HepG2 (cell line): ENCODE data around the gene PRUNE1. TPM values are rescaled to one million over a fixed set of nuclear protein-coding genes. Genes with fewer than 3 reads are reported as not detected.

Experiments
- EHMT2 ChIP-seq: fragments of 200-600 bp; sonication (generic); IDR thresholded peaks from 2 replicates; pipeline ENCODE4 v1.7.0; 2017; ENCODE audit warnings: antibody characterized with exemption, low read depth, low read length, borderline replicate concordance
- EP300 ChIP-seq, 3 experiments: sonication (generic) in 1 of 3; formaldehyde crosslinking in 1 of 3; IDR thresholded peaks; 2 replicates each; pipeline versions ENCODE4 v1.5.1 to v1.6.1; 2011 to 2020; ENCODE audit warnings: low read depth in 2 of 3, low read length in 2 of 3, borderline replicate concordance in 1 of 3, improper control_type of control experiment in 1 of 3, mild to moderate bottlenecking in 1 of 3, missing genetic modification reagents in 1 of 3, moderate library complexity in 1 of 3
- GATAD2A ChIP-seq: IDR thresholded peaks from 2 replicates; pipeline ENCODE4 v1.6.1; 2016
- HDAC2 ChIP-seq: sonication (generic); formaldehyde crosslinking; IDR thresholded peaks from 2 replicates; pipeline ENCODE4 v1.4.0; 2020; ENCODE audit warnings: missing genetic modification reagents
- KDM1A ChIP-seq: IDR thresholded peaks from 2 replicates; pipeline ENCODE4 v1.6.1; 2016; ENCODE audit warnings: missing compliant biosample characterization
- SRSF4 ChIP-seq: fragments of 200-400 bp; formaldehyde crosslinking; IDR thresholded peaks from one replicate; pipeline ENCODE4 v1.6.1; 2018; ENCODE audit warnings: mild to moderate bottlenecking, low read depth, low read length, moderate library complexity; ENCODE audit not compliant: poor library complexity, severe bottlenecking
- ZBTB1 ChIP-seq: sonication (generic); formaldehyde crosslinking; IDR thresholded peaks from 2 replicates; pipeline ENCODE4 v1.4.0; 2020; ENCODE audit warnings: missing genetic modification reagents, borderline replicate concordance
- ZBTB7B ChIP-seq: sonication (generic); formaldehyde crosslinking; IDR thresholded peaks from 2 replicates; pipeline ENCODE4 v1.4.0; 2020; ENCODE audit warnings: missing genetic modification reagents
- ZFY ChIP-seq: sonication (generic); formaldehyde crosslinking; IDR thresholded peaks from 2 replicates; pipeline ENCODE4 v1.4.0; 2020; ENCODE audit warnings: missing genetic modification reagents
- ZNF101 ChIP-seq: sonication (generic); formaldehyde crosslinking; IDR thresholded peaks from 2 replicates; pipeline ENCODE4 v1.4.0; 2020; ENCODE audit warnings: mild to moderate bottlenecking, low read depth, missing genetic modification reagents, borderline replicate concordance
- ZNF230 ChIP-seq: sonication (generic); formaldehyde crosslinking; IDR thresholded peaks from 2 replicates; pipeline ENCODE4 v1.4.0; 2020; ENCODE audit warnings: mild to moderate bottlenecking, missing genetic modification reagents
- ZNF350 ChIP-seq: sonication (generic); formaldehyde crosslinking; IDR thresholded peaks from 2 replicates; pipeline ENCODE4 v1.4.0; 2020; ENCODE audit warnings: mild to moderate bottlenecking, low read depth, missing genetic modification reagents, borderline replicate concordance
- ZNF589 ChIP-seq: sonication (generic); formaldehyde crosslinking; conservative IDR thresholded peaks from 2 replicates; pipeline ENCODE4 v1.8.0; 2022; ENCODE audit warnings: mild to moderate bottlenecking, moderate library complexity, missing genetic modification reagents
- polyA plus RNA-seq, 8 experiments: library from polyadenylated mRNA; depleted of rRNA in 3 of 8; stranded (reverse) in 7 of 8; unstranded in 1 of 8; fragments of >200 nt; fragmentation: Illumina TruSeq in 4 of 8; extraction: Trizol in 4 of 8; gene quantifications; 2 replicates each; pipeline versions ENCODE4 v1.2.1 to v1.2.3, GENCODE V29; 2011 to 2016; ENCODE audit warnings: low read depth in 4 of 8, missing spikeins in 1 of 8, mixed read lengths in 1 of 8; ENCODE audit not compliant: insufficient read depth in 1 of 8
- total RNA-seq, 5 experiments: library from RNA; depleted of rRNA; stranded (reverse); fragments of >200 nt; fragmentation: Illumina TruSeq; extraction: Trizol; gene quantifications; 2 replicates each; pipeline ENCODE4 v1.2.3, GENCODE V29; 2016; ENCODE audit warnings: low read depth in 1 of 5
- TF ChIP-seq, protein P1 (sequence below): IDR thresholded peaks from 2 replicates; pipeline ENCODE4 v1.6.1; 2016; ENCODE audit warnings: low read depth
- TF ChIP-seq, protein P2 (sequence below): sonication (generic); formaldehyde crosslinking; IDR thresholded peaks from 2 replicates; pipeline ENCODE4 v1.5.1; 2020; ENCODE audit warnings: missing genetic modification reagents, mild to moderate bottlenecking, borderline replicate concordance
- TF ChIP-seq, protein P3 (sequence below): sonication (generic); formaldehyde crosslinking; IDR thresholded peaks from 2 replicates; pipeline ENCODE4 v1.8.0; 2022; ENCODE audit warnings: mild to moderate bottlenecking, missing genetic modification reagents; ENCODE audit not compliant: insufficient replicate concordance
- TF ChIP-seq, protein P4 (sequence below): sonication (generic); formaldehyde crosslinking; IDR thresholded peaks from 2 replicates; pipeline ENCODE4 v1.8.1; 2023; ENCODE audit warnings: mild to moderate bottlenecking, missing genetic modification reagents, borderline replicate concordance
- TF ChIP-seq, protein P5 (sequence below): sonication (generic); formaldehyde crosslinking; IDR thresholded peaks from 2 replicates; pipeline ENCODE4; 2020; ENCODE audit warnings: missing genetic modification reagents, mild to moderate bottlenecking, borderline replicate concordance

PRUNE1 gene
- total and polyA plus RNA-seq, 2 of the 13 experiments (the other 11 are each of a cell fraction or from before 2014, with no cell fraction given): 19.0 to 31.9 TPM

DNA sequence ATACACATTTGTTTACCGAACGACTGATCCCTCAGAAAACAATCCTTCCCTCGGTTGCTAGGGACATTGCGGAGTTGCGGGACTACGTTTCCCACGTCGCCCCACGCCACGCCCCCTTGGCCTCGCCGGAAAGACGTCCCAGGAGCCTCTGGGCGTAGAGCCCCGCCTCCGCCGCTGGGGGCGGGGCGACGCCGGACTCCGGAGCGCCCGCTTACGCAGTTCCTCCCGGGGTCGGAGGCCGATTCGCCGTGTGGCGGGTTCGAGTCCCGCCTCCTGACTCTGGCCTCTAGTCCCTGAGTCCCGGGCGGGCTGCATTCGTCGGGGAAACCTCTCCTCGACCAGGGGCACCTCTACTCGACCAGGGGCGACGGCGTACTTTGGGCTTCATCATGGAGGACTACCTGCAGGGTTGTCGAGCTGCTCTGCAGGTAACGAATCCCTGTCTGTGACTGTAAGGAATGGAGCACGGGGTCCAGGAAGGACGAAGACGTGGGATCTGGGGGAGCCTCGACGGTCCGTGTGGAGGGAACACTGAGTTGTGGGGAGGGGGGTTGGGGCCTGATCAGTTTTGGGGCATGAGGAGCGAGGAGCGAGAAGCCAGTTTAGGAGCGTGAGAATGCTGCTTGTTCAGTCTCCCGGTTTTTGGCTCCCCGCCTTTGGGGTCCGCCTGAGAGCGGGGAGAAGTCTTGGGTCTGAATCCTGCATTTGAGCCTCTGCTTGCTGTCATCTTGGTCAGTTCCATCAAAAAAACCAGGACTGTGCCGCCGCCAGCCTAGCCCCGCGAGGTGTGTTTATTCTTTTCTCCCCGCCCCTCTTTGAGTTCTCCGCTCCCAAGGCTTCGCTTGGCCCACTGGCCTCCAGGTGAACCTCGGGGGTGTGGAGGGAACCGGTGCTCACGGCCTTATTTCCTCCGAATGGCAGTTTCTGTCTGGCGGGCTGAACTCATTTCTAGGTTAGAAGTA is at the start of gene PRUNE1 (continued):
- peak; percentile 61 for TF ChIP-seq ZNF350 (CRISPR knock-in tag)
- no peak for TF ChIP-seq EHMT2
- no peak for TF ChIP-seq ZNF230 (CRISPR knock-in tag)
- TF ChIP-seq, protein P1, sequence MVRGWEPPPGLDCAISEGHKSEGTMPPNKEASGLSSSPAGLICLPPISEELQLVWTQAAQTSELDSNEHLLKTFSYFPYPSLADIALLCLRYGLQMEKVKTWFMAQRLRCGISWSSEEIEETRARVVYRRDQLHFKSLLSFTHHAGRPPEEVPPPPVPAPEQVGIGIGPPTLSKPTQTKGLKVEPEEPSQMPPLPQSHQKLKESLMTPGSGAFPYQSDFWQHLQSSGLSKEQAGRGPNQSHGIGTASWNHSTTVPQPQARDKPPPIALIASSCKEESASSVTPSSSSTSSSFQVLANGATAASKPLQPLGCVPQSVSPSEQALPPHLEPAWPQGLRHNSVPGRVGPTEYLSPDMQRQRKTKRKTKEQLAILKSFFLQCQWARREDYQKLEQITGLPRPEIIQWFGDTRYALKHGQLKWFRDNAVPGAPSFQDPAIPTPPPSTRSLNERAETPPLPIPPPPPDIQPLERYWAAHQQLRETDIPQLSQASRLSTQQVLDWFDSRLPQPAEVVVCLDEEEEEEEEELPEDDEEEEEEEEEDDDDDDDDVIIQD (CRISPR knock-in tag): 0 out of 2 replicates have a peak, but pooled peaks have one; percentile 23
- no peak for TF ChIP-seq ZNF101 (CRISPR knock-in tag)
- no peak; the same call in none of the 2 replicates for TF ChIP-seq GATAD2A (CRISPR knock-in tag)
- TF ChIP-seq, protein P2, sequence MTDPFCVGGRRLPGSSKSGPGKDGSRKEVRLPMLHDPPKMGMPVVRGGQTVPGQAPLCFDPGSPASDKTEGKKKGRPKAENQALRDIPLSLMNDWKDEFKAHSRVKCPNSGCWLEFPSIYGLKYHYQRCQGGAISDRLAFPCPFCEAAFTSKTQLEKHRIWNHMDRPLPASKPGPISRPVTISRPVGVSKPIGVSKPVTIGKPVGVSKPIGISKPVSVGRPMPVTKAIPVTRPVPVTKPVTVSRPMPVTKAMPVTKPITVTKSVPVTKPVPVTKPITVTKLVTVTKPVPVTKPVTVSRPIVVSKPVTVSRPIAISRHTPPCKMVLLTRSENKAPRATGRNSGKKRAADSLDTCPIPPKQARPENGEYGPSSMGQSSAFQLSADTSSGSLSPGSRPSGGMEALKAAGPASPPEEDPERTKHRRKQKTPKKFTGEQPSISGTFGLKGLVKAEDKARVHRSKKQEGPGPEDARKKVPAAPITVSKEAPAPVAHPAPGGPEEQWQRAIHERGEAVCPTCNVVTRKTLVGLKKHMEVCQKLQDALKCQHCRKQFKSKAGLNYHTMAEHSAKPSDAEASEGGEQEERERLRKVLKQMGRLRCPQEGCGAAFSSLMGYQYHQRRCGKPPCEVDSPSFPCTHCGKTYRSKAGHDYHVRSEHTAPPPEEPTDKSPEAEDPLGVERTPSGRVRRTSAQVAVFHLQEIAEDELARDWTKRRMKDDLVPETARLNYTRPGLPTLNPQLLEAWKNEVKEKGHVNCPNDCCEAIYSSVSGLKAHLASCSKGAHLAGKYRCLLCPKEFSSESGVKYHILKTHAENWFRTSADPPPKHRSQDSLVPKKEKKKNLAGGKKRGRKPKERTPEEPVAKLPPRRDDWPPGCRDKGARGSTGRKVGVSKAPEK (CRISPR knock-in tag): no peak
- TF ChIP-seq ZBTB7B: no peak
- TF ChIP-seq, protein P3, sequence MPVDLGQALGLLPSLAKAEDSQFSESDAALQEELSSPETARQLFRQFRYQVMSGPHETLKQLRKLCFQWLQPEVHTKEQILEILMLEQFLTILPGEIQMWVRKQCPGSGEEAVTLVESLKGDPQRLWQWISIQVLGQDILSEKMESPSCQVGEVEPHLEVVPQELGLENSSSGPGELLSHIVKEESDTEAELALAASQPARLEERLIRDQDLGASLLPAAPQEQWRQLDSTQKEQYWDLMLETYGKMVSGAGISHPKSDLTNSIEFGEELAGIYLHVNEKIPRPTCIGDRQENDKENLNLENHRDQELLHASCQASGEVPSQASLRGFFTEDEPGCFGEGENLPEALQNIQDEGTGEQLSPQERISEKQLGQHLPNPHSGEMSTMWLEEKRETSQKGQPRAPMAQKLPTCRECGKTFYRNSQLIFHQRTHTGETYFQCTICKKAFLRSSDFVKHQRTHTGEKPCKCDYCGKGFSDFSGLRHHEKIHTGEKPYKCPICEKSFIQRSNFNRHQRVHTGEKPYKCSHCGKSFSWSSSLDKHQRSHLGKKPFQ (CRISPR knock-in tag): peak; percentile 79
- TF ChIP-seq EP300 (IDR thresholded peaks at IDR 0.05; ENCODE audit: low read depth in 2 of 2, low read length in 2 of 2): peak in 1 of 2 experiments; percentile 39; a peak in 2 of 4 replicates
- TF ChIP-seq EP300 (CRISPR knock-in tag; IDR thresholded peaks at IDR 0.05; ENCODE audit: borderline replicate concordance): no peak
- TF ChIP-seq HDAC2 (CRISPR knock-in tag): peak; percentile 31; the same call in 1 of the 2 replicates
- TF ChIP-seq ZBTB1 (CRISPR knock-in tag): no peak
- TF ChIP-seq ZNF589 (CRISPR knock-in tag): 0 out of 2 replicates have a peak, but pooled peaks have one; percentile 21
- TF ChIP-seq, protein P4, sequence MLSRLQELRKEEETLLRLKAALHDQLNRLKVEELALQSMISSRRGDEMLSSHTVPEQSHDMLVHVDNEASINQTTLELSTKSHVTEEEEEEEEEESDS (CRISPR knock-in tag): no peak
- TF ChIP-seq SRSF4: no peak
- TF ChIP-seq, protein P5, sequence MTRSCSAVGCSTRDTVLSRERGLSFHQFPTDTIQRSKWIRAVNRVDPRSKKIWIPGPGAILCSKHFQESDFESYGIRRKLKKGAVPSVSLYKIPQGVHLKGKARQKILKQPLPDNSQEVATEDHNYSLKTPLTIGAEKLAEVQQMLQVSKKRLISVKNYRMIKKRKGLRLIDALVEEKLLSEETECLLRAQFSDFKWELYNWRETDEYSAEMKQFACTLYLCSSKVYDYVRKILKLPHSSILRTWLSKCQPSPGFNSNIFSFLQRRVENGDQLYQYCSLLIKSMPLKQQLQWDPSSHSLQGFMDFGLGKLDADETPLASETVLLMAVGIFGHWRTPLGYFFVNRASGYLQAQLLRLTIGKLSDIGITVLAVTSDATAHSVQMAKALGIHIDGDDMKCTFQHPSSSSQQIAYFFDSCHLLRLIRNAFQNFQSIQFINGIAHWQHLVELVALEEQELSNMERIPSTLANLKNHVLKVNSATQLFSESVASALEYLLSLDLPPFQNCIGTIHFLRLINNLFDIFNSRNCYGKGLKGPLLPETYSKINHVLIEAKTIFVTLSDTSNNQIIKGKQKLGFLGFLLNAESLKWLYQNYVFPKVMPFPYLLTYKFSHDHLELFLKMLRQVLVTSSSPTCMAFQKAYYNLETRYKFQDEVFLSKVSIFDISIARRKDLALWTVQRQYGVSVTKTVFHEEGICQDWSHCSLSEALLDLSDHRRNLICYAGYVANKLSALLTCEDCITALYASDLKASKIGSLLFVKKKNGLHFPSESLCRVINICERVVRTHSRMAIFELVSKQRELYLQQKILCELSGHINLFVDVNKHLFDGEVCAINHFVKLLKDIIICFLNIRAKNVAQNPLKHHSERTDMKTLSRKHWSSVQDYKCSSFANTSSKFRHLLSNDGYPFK (CRISPR knock-in tag): peak; percentile 87; the same call in 1 of the 2 replicates
- TF ChIP-seq KDM1A: no peak
- TF ChIP-seq ZFY (CRISPR knock-in tag): peak; percentile 63
